GM19025 (cell line): ENCODE measurements around the gene ENKD1.
"Not testable (repeated sequence)": the region's sequence is repeated elsewhere in the genome, so short reads cannot be mapped to it uniquely, and the experiment has no call there.

Experiments
- ATAC-seq: cut with Tn5 transposase; IDR thresholded peaks from one replicate; pipeline ENCODE4 v1.9.1; 2021; ENCODE audit warnings: mild to moderate bottlenecking, low read depth, moderate library complexity; ENCODE audit not compliant: unreplicated experiment

ENKD1 gene, protein sequence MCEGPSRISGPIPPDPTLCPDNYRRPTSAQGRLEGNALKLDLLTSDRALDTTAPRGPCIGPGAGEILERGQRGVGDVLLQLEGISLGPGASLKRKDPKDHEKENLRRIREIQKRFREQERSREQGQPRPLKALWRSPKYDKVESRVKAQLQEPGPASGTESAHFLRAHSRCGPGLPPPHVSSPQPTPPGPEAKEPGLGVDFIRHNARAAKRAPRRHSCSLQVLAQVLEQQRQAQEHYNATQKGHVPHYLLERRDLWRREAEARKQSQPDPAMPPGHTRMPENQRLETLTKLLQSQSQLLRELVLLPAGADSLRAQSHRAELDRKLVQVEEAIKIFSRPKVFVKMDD

DNA sequence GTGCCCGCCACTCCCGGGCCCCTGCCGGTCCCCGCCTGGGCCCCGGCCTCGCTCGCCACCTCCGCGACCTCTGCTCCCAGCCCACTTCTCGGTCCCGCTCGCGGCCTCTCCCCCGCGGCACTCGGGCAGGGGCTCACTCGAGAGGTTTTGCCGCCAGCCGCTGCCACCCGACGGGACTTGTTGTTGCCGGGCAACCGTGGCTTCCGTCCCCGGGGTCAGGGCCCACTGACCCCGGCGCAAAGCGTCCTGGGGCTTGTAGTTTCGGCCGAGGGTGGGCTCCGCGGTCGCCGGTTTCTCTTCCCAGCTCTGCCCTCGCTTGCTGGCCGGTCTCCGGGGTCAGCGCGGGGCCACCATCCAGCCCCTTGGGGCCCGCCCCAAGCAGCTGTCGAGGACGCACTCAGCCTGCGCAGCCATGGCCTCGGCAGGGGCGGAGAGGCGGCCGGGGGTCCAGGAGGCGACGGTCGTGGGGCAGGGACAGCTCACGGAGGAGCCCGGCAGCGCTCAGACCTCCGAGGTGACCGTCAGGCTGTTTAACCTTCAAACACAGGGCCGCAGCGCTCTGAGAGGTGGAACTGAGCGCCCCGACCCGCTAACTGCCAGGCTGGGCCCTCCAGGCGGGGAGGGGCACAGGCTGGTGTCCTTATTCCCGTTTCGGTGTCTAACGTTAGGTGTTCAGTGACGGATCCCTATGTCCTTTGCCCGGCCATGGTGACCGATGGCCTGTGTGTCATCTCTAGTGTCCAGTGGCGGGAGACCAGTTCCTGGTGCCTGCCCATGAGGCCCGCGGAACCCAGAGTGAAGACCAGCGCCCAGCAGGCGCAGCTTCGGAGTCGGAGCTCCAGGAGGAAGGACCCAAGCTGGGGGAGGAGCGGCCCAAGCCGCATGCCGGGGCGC lies at the start of gene ENKD1, which contains the start of gene C16orf86:
ENKD1 (minus strand) TSS at position 192 of the 894 bp plus-strand sequence. CDS start 308 bp downstream, outside the sequence.
C16orf86 (plus strand) TSS at position 256 of the 894 bp plus-strand sequence; CDS start at position 413, 157 bp downstream.
- peak; percentile 68 for ATAC-seq

DNA sequence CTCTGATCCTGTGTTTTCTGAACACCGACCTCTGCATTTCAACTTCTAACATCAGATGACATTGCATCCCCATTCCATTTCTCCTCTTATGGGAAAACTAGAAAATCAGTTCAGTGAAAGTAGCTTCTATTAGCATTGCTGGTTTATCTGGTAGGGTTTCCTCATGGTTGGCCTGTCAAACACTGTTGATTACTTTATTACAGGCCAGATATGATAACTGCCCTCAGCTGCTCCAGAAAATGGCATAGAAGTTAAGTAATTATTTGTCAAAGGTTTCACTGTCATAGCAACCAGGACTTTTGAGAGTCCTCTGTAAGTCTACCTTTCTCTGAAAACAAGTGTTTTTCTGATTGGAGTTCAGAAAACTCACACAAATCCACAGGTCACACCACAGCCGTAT lies 49.5 kb upstream of the ENKD1 start:
- no peak for ATAC-seq

GRCh38 chr16:67714522-67714921 lies 48.0 kb upstream of the ENKD1 start:
- no peak for ATAC-seq

DNA sequence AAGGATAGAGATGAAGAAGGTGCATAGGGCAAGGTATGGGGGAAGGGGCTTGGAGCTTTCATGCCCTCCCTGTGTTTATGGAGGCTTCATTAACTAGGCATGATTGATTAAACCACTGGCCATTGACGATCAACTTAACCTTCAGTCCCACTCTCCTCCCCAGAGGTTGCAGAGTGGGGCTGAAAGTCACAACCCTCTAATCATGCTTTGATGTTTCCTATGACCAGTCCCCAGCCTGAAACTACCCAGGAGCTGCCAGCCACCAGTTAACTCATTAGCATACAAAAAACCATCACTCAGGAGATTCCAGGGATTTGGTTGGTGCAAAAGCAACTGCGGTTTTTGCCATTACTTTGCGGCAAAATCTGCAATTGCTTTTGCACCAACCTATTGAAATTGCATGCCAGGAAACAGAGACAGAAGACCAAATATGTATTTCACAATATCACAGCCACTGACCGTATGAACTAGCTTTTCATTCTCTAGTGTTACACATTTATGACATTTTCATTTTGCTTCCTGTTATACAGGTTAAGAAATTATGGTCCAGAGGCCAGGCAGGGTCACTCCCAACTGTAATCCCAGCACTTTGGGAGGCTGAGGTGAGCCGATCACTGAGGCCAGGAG lies 47.2 kb upstream of the ENKD1 start:
- no peak for ATAC-seq

DNA sequence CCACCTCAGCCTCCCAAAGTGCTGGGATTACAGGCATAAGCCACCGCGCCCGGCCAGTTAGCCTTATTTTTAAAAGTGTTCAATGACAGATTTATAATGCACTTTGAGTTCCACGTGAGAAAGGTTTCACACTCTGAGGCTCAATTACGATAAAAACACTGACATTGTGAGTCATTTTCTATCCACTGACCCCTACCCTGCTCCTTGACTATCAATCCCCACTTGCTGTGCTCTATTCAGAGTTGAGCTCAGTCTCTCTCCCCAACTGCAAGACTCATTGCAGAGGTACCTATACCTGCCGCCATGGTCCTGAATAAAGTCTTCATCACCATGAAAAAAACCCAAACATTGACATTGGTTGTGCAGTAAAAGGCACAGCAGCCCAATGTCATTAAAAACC lies 44.1 kb upstream of the ENKD1 start:
- no peak for ATAC-seq

DNA sequence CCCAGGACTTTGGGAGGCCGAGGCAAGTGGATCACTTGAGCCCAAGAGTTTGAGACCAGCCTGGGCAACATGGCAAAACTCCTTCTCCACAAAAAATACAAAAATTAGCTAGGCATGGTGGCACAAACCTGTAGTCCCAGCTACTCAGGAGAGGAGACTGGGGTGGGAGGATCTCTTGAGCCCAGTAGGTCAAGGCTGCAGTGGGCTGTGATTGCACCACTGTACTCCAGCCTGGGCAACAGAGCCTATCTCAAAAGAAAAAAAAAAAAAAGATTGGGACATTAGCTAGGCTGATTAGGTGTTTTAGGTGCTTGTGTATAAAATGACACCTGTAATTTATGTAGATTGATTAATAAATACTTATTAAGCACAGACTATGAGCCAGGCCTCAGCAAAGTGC lies 42.5 kb upstream of the ENKD1 start:
- ATAC-seq, result no peak

DNA sequence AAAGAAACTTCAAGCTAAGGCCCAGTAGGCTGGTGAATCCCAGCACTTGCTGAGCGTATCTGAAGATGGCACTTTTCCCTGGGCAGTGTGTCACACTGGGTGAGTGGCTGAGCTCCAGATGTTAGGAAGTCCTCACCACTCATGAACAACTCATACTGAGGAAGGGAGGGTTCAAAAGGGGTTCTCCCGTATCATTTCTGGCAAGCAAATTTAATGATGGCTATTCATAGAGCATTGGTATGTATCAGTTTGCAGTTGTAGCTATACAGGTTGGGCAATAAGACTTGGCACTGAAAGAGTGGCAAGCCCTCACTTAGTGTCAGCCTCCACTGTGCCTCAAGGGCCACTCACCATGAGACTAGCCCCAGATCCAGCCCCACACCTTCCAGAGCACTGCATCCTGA lies 41.8 kb upstream of the ENKD1 start:
- ATAC-seq, result no peak

DNA sequence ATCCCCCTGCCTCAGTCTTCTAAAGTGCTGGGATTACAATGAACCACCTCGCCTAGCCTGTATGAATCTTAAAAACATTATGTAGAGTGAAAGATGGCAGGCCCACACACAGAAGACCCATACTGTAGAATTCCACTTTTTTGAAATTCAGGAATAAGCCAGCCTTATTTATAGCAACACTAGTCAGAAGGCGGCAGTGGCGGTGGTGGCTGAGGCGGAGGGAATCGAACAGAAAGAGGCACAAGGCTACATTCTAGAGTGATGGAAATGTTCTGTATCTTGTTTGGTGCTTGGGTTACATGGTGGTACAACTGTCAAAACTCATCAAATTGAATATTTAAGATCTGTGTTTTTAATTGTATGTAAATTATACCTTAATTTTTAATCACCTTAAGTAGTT lies 41.2 kb upstream of the ENKD1 start:
- no peak for ATAC-seq

GRCh38 chr16:67707210-67707609 lies 40.7 kb upstream of the ENKD1 start:
- ATAC-seq, result no peak

- ATAC-seq, result no peak
These were observed 37.6 kb upstream of the ENKD1 start for GRCh38 chr16:67704110-67704509.

- no peak for ATAC-seq
These were observed 37.1 kb upstream of the ENKD1 start for GRCh38 chr16:67703626-67704025.

- ATAC-seq, result no peak
These were observed 35.6 kb upstream of the ENKD1 start for GRCh38 chr16:67702130-67702529.

DNA sequence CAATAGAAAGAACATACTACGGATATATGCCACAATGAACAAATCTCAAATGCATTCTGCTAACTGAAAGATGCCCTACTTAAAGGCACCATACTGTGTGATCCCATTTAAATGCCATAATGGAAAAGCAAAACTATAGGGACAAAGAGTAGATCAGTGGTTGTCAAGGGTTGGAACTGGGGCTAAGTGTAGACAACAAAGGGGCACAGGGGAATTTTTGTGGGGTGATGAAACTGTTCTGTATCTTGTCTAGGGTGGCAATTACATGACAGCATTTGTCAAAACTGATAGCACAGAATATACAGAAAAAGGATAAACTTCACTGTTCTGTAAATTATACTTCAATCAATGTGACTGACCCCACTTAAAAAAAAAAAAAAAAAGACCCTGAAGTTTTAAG lies 34.9 kb upstream of the ENKD1 start:
- ATAC-seq, result no peak

- ATAC-seq, result no peak
These were observed 32.7 kb upstream of the ENKD1 start for GRCh38 chr16:67699265-67699664.

DNA sequence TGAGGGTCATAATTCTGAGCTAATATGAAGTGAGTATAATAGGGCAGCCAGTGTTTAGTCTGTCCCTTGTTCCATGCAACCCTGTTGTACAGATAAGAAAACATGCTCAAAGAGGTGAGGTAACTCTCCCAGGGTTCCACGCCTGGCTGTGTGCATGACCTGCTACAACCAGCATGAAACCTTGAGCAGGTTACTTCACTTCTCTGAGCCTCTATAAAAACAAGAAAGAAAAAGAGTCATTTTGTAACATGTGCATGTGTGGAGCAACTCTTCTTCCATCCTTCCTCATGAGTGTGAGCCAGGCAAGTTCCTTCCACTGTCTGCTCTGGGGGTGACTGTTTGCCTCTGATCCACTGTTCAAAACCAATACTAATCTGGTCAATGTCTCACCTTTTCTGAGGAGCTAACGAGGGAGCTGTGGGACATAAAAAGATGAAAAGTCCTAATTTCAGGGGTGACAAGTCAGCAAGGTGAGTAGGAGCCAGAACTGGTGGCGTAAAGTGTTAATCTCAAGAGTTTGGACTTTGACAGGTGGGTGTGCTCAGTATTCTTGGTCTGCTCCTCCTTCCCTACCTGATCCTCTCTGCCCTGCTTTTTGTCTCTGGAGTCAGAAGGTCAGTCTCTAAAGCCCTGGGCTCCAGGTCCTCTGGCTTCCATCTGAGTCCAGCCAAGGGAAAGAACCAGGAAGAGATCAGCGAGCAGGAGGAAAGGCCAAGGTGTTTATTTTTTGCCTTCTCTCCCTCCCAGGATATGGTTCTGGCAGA lies 31.1 kb upstream of the ENKD1 start:
- ATAC-seq, result no peak

DNA sequence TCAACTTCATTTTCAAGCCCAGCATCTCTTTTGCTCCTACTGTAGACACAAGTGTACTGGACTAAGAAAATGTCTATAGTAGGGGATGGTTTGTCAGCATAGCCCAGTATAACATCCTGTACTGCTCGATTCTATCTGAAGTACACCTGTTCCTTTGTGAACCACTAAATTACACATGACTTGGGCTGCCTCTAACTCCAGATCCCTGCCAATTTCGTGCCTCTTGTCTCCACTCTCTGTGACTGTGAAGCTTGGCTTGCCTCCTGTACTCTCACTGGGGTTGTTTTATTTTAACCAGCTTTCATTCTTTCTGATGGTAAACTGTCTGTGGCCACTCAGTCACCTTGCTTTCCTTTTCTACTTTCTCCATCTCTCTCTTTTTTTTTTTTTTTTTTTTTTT lies 28.1 kb upstream of the ENKD1 start:
- ATAC-seq, result no peak

- ATAC-seq, result not testable (repeated sequence)
These were observed 27.2 kb upstream of the ENKD1 start for GRCh38 chr16:67693517-67694285.

GRCh38 chr16:67685388-67686112 lies 19.0 kb upstream of the ENKD1 start:
- no peak for ATAC-seq

DNA sequence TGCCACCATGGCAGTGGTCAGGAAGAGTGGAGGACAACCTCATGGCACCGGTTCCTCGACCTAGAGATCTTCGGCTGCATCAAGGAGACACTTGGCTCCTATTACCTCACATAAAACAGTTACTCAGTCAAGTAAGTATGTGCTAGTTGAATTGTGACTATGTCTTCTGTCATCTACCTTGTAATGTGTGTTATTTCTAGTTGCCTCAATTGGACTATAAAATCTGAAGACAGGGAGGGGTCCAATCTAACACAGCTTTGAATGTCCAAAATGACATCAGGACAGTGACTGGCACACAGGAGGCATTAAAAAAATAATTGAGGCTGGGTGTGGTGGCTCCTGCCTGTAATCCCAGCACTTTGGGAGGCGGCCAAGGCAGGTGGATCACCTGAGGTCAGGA lies 17.2 kb upstream of the ENKD1 start:
- ATAC-seq, result no peak
